Measurements from ENCODE around the gene RASD2. TPM values are rescaled to one million over a fixed set of nuclear protein-coding genes. Genes with fewer than 3 reads are reported as not detected.
"Not testable (repeated sequence)": the region's sequence is repeated elsewhere in the genome, so short reads cannot be mapped to it uniquely, and the experiment has no call there.

Gene RASD2
- 3.5 TPM for total RNA-seq
- long read RNA-seq, transcript RASD2-201 (3 exons, 3,412 nt) = major isoform, 8 of 13 reads
- long read RNA-seq, partial matches to known transcripts = 0 of 13 reads
- long read RNA-seq, other reads (novel, unspliced or antisense) = 5 of 13 reads

- no peak for DNase-seq (ENCODE audit: low spot score)
- intact Hi-C loops (cut with DNase I) = loop anchor here (5.0 kb wide), 1 partner anchor 73 kb away; no protein-coding TSS in a partner anchor
These were observed at the start of gene RASD2 for GRCh38 chr22:35540595-35541253. Gene RASD2 (plus strand): TSS chr22:35540831. CDS start chr22:35546810, 5,979 bp downstream.

- DNase-seq (ENCODE audit: low spot score); intact Hi-C loops (cut with DNase I): not testable (repeated sequence)
These were observed 49.3 kb upstream of the RASD2 start for GRCh38 chr22:35491061-35491907.

GRCh38 chr22:35491908-35492380 lies 48.7 kb upstream of the RASD2 start:
- intact Hi-C loops (cut with DNase I) = no loop called here

GRCh38 chr22:35493074-35493473 lies 47.6 kb upstream of the RASD2 start:
- intact Hi-C loops (cut with DNase I) = no loop called here

More at GRCh38 chr22:35491908-35492380, 48.7 kb upstream of the RASD2 start:
- no peak for DNase-seq (ENCODE audit: low spot score)

GRCh38 chr22:35495711-35496110 lies 44.9 kb upstream of the RASD2 start:
- intact Hi-C loops (cut with DNase I) = not testable (repeated sequence)

More at GRCh38 chr22:35493074-35493473, 47.6 kb upstream of the RASD2 start:
- DNase-seq (ENCODE audit: low spot score) = no peak

DNA sequence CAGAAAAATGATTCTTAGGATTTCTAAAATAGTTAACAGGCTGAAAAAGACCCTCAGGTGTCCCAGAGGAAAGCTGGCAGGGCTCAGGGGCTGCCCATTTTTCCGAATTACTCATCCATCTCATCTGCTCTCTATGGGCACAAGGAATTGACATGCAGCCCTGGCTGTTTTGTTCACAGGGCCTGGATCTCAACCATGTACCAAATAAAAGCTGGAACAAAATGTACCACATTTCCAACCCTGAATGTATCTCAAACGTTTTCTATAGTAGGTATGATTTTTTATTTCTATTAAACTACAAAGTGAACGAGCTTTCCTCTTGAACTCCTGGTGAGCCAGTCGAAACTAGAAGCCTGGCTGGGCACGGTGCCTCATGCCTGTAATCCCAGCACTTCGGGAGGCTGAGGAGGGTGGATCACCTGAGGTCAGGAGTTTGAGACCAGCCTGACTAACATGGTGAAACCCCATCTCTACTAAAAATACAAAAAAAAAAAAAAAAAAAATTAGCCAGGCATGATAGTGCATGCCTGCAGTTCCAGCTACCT lies 43.8 kb upstream of the RASD2 start:
- DNase-seq (ENCODE audit: low spot score) = no peak
- intact Hi-C loops (cut with DNase I) = no loop called here

More at GRCh38 chr22:35495711-35496110, 44.9 kb upstream of the RASD2 start:
- DNase-seq (ENCODE audit: low spot score) = not testable (repeated sequence)

- DNase-seq (ENCODE audit: low spot score) = no peak
- intact Hi-C loops (cut with DNase I) = no loop called here
These were observed 42.4 kb upstream of the RASD2 start for GRCh38 chr22:35498026-35498800.

GRCh38 chr22:35502836-35503235 lies 37.8 kb upstream of the RASD2 start:
- no peak for DNase-seq (ENCODE audit: low spot score)
- intact Hi-C loops (cut with DNase I) = no loop called here

DNA sequence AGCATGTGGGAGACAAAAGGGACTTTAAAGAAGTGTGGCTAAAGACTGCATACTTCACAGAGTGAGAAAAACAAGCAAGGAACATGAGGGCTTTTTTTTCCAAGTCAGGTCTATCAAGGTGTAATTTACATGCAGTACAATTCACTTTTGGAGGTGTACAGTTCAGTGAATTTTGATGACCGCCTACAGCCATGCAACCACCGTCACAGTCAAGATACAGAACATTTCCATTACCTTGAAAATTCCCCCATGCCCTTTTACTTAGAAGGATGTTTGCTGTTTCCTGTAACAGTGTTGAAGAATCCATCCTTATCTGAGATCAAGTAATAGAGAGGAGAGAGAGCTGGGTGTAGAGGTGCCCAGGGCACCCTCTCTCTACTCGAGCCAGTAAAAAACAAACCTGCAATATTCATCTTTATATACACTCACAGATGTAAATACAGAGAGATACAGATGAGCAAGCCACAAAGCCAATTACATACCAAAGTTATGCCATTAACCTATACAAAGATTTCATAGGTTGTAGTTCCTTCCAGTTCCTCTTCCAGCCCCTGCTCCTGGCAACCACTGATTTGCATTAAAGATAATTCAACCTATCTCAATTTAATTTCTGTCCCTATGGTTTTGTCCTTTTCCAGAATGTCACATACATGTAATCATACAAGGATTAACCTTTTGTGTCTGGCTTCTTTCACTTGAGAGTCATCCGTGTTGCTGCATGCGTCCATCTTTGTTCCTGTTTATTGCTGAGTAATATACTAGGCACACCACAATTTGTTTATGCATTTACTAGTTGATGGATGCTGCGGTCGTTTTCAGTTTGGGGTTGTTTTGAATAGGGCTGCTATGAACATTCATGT lies 35.0 kb upstream of the RASD2 start:
- intact Hi-C loops (cut with DNase I) = no loop called here
- DNase-seq (ENCODE audit: low spot score) = no peak

GRCh38 chr22:35506259-35506570 lies 34.4 kb upstream of the RASD2 start:
- intact Hi-C loops (cut with DNase I) = no loop called here
- DNase-seq (ENCODE audit: low spot score) = no peak

- intact Hi-C loops (cut with DNase I); DNase-seq (ENCODE audit: low spot score): not testable (repeated sequence)
These were observed 32.8 kb upstream of the RASD2 start for GRCh38 chr22:35507851-35508250.

DNA sequence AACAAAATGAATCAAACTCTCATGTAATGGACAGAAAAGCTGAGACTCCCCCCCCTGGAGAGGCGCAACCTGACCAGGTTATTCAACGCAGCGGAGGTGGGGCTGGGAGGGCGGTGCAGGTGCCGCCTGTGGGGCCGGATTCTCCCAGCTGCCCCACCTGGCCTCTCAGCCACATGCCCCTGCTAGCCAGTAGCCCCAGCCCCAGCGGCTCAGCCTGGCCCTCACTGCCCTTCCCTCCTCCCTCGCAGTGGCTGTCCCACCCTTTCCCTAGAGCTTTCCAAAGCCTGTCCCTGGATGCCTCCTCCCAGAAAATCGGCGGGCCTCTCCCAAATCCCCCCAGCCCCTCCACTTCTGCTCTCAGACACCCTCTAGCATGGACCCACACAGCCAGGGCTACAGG lies 31.2 kb upstream of the RASD2 start:
- intact Hi-C loops (cut with DNase I) = no loop called here
- DNase-seq (ENCODE audit: low spot score) = no peak

GRCh38 chr22:35509960-35510359 lies 30.7 kb upstream of the RASD2 start:
- intact Hi-C loops (cut with DNase I) = no loop called here
- no peak for DNase-seq (ENCODE audit: low spot score)

GRCh38 chr22:35510481-35510934 lies 30.1 kb upstream of the RASD2 start:
- intact Hi-C loops (cut with DNase I) = no loop called here
- no peak for DNase-seq (ENCODE audit: low spot score)

- no peak for DNase-seq (ENCODE audit: low spot score)
- intact Hi-C loops (cut with DNase I) = no loop called here
These were observed 29.7 kb upstream of the RASD2 start for GRCh38 chr22:35510951-35511350.

DNA sequence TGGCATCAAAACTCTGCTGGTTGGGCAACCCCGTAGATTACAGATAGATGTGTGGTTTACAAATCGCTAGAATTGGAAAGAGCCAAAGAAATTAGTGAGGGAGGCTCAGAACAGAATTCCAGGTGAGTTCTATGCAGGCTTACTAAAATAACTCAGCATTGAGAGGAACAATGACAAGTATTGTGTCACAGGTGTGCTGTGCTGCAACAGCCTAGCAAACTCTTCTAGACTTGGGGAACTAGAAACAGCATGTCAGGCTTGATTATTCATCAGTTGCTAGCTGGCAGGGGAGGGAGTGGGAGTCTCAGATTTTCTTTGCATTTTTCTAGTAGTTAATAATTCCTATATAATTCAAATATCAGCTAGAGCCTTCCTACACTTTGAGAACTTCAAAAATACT lies 26.3 kb upstream of the RASD2 start:
- intact Hi-C loops (cut with DNase I) = no loop called here
- no peak for DNase-seq (ENCODE audit: low spot score)

GRCh38 chr22:35515952-35516351 lies 24.7 kb upstream of the RASD2 start:
- DNase-seq (ENCODE audit: low spot score); intact Hi-C loops (cut with DNase I): not testable (repeated sequence)

DNA sequence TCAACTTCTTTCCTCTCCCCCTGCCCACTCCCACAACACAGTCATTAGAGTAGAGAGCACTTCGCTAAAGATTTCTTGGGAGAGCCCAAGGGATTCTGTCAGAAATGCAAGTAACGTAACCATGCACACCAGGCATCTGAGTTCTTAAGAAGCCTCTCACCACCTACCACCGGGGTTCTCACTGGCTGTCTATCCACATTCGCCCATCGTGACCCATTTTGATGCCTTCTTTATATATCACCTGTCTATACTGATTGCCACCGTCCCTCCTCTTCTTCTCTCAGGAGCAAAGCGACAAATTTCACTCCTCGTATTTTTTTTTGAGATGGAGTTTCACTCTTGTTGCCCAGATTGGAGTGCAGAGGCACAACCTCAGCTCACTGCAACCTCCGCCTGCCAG lies 23.9 kb upstream of the RASD2 start:
- intact Hi-C loops (cut with DNase I) = no loop called here
- DNase-seq (ENCODE audit: low spot score) = no peak

DNA sequence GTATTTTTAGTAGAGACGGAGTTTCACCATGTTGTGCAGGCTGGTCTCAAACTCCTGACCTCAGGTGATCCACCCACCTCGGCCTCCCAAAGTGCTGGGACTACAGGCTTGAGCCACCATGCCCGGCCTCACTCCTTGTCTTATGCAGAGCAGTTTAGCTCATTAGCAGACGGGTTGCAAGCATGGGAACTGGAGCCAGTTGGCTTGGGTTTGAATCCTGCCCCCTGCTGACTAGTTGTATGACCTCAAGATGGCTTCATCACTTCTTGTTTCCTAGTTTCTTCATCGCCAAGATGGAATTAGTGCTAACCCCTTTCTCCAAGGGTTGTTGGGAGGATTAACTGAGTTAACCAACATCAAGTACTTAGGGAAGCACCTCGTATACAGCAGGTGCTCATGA lies 23.4 kb upstream of the RASD2 start:
- intact Hi-C loops (cut with DNase I) = no loop called here
- no peak for DNase-seq (ENCODE audit: low spot score)

Data from cardiac septum (tissue), 1 donor.